ENCODE results near the gene OR6Y1.

The OR6Y1 gene

GRCh38 chr1:158554352-158554751 lies at the start of gene OR6Y1:
Gene OR6Y1 (minus strand): TSS chr1:158554405. CDS start chr1:158548105, 6,300 bp downstream.
- DNase-seq = no peak

DNA sequence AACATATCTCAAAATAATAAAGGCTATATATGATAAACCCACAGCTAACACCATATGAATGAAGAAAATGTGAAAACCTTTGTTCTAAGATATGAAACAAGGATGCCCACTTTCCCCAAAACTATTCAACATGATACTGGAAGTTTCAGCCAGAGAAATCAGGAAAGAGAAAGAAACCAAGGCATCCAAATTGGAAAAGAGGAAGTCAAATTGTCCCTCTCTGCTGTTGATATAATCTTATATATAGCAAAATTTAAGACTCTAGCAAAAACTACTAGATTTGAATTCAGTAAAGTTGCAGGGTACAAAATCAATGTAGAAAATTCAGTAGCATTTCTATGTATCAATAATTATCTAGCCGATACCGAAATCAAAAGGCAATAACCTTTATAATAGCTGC lies 46.5 kb upstream of the OR6Y1 start:
- no peak for DNase-seq

DNA sequence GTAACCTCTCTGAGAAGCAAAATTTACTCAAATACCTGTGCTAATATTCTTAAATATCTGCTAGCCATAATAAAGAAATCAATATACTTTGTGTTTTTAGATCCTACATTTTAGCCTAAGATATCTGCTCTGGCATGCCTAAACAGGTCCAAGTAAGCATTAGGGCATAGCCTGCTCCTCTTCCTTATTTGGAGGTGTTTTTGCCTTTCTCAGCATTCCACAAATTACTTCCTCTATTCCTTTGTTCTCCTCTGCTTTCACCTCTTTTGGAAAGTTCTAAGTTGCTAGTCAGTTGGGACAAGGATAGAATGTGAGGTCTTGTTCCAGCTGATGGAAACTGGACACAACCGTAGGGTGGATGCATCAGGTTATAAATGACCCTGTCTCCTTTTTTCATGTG lies 32.7 kb upstream of the OR6Y1 start:
- DNase-seq = no peak

GRCh38 chr1:158583962-158584361 lies 29.8 kb upstream of the OR6Y1 start:
- no peak for DNase-seq

DNA sequence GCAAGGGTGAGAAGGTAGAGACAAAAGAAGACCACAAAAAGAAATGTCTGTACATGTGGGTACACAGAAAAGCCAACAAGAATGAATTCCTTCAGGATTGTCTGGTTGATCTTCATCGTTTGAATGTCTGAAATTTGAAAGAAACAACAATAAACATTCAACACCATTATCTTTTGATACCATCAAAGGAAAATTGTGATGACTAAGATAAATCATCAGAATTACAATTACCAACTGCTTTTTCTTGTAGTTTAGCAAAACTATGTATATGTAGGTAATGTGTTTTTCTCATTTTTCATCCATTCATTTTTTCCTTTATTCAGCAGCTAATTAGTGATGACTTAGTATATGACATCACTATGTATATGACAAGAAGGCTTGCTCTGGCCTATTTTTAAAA lies 25.5 kb upstream of the OR6Y1 start, which contains the start of gene OR10X1:
Gene OR10X1, minus strand, starts transcription at position 167 of the 400 bp plus-strand sequence. Its CDS starts 0 bp downstream, at position 167.
- DNase-seq = no peak

DNA sequence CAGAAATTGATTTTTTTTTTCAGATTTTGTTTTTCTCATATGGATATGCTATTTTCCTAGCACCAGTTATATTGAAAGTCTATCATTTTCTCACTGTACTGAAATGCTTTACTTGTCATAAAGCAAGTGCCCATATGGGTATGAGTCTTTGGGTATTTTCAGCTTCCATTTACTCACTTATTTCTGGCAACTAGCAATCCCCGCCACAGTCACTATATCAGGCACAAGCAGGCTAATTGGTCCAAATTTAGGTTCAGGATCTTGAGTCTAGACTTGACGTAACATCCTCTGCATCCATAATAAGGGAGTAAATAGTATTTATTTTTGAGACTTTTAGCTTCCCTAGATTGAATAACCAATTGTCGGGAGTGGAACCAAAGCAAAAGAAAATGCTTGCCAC lies 23.4 kb upstream of the OR6Y1 start:
- no peak for DNase-seq

GRCh38 chr1:158572226-158572625 lies 18.0 kb upstream of the OR6Y1 start:
- no peak for DNase-seq

- DNase-seq = no peak
These were observed 16.3 kb upstream of the OR6Y1 start, which contains the start of gene OR6P1 for GRCh38 chr1:158570480-158570879. Gene OR6P1 (minus strand): TSS chr1:158570580. CDS start chr1:158563604, 6,976 bp downstream.

DNA sequence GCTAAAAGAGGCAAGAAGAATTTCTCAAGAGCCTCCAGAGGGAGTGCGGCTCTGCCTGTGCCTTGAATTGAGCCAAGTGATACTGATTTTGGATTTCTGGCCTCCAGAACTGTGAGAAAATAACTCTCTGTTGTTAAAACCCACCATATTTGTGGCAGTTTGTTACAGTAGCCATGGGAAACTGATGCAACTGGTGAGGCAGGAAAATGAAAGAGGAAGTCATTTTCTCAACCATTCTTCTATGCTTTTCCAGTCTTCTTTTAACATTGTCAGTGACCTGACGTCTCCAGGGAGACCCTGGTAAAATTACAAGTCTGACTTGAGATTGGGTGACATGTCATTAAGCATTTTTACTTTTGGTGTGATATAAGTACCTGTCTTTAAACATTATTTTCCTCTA lies 10.4 kb upstream of the OR6Y1 start:
- no peak for DNase-seq

- no peak for DNase-seq
These were observed 9.6 kb upstream of the OR6Y1 start for GRCh38 chr1:158563853-158564252.

- DNase-seq = no peak
These were observed 5.5 kb upstream of the OR6Y1 start for GRCh38 chr1:158559696-158560095.

GRCh38 chr1:158552296-158552695 lies 1.9 kb downstream of the OR6Y1 start:
- DNase-seq = no peak

- no peak for DNase-seq
These were observed 6.7 kb downstream of the OR6Y1 start for GRCh38 chr1:158547533-158547932.

DNA sequence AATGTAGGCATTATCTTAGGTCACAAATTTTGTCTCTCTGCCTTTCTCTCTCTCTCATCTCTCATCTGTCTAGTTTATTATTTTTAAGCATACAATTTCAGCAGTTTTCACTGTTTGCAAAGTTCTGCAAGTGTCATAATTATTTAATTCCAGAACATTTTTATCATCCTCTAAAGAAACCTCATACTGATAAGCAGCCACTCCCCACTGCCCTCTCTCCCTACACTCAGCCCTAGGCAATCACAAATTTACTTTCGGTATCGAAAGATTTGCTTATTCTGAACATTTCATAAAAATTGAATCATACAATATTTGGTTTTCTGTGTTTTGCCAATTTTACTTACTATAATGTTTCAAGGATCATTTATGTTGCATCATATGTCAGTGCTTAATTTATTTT lies 16.6 kb downstream of the OR6Y1 start:
- no peak for DNase-seq

DNA sequence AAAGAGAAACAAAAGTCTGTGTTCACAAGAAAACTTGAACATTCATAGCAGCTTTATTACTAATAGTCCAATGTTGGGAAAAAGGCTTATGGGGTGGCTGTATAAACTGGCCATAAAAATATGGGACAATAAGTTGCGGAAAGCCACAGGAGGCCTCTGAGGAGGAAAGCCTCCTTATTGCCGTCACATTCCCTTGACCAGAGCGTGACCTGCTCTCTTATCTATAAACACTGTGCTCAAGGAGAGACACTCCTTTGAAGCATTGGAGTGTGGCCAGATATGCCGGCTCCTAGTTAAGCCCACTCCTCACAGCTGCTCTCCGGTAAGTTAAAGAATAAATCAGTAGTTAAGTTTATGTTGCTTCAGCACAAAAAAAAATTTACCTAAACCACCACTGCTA lies 19.7 kb downstream of the OR6Y1 start:
- no peak for DNase-seq

DNA sequence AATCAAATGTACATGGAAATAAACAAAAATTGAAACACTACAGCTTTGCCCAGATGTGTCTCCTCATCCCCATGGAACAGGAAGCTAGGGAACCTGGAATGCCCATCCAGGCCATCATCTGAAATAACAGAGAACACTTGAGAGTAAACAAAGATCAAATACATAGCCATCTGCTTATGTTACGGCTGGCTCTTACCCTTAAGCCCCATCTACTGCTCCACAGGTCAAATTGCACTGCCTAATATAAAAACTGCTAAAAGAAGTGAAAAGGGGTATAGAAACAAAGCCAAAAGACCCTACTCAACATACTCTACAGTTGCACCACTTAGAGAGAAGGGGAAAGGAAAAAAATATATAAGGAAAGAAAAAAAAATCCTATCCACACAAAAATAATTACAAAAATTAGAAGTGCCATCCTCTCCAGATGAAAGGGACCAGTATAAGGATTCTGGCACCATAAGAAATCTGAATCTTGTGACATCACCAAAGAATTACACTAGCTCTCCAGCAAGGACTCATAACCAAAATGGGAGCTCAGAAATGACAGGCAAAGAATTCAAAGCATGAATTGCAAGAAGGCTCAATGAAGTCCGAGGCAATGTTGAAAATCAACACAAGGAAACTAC lies 26.9 kb downstream of the OR6Y1 start:
- no peak for DNase-seq

DNA sequence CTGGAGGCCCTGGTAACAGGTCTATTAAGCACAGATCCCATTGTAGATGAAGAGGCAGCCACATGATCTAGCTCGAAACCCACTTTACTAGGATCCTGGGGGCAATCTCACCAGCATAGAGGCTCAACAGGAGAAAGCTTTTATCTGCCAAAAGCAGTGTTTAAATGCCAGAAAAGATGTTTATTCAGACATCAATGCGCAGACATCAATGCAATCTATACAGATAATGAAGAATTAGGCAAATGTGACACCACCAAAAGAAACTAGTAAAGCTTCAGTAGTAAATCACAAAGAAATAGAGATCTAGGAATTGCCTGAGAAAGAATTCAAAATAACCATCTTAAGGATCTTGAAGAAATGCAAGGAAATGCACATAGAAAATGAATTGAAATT lies 32.5 kb downstream of the OR6Y1 start:
- no peak for DNase-seq

- DNase-seq = no peak
These were observed 33.1 kb downstream of the OR6Y1 start for GRCh38 chr1:158520955-158521665.

DNA sequence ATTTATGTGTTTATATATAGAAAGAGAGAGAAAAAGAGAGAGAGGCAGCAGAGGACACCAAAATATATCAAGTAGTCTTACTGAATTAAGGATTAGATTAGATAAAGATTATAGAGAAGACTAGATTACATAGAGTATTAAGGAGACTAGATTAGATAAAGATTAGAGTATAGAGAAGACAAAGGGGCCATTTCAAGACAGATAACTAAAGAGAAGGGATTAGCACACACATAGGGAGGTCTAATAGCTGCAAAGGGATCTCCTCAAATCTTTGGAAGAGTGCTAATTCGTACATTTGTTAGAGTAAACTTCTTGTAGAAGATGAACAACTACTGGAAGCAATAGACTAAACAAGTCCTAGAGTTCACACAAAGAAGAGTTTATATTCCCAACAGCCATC lies 34.2 kb downstream of the OR6Y1 start:
- no peak for DNase-seq

DNA sequence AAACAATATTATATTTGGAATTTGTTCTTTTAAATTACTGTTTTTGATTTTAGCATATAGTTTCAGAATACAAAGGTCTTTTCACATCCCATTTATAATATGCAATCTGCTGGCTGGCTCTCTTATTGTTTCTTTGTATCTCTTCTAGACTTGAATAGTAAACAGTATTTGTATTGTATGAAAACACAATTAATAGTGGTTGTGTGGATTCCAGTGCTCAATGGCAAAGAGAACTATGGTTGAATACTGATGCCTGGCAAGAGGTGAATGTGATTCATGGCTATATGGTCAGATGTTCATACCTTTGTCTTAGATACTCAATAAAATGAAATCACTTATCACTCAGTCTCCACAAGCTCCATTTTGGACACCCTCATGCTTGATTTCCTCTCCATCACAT lies 37.2 kb downstream of the OR6Y1 start:
- no peak for DNase-seq

DNA sequence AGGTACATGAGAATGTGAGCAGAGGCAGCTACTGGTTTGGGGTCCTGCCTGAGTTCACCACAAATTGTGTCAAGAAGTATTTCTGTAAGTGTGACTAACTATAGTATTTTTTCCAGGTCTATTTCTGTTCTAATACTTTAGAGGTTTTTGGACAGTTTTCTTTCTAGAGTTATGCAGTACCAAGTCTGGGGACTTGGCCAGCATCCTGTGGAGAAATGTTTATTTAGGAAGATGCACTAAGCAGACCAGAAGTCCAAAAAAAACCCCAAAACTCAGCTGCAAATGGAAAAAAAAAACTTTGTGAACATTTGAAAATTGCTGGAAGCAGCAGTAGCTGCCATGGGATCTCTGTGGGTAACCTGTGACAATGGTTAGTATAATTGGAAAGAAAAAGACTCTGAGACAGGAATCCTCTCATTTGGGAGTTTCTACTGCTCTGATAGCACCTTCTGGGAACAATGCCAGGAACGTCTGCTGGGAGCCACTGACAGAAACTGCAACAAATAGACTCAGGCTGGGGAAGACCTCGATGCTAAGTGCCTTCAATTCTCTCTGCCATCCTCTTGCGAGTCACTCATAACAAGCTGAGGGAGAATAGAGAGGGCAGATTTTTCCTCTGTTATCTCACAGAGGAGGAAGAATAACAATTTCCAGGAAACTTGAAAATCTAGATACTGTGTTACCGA lies 44.6 kb downstream of the OR6Y1 start:
- no peak for DNase-seq

GRCh38 chr1:158507511-158507910 lies 46.7 kb downstream of the OR6Y1 start:
- no peak for DNase-seq

GRCh38 chr1:158506369-158506987 lies 47.7 kb downstream of the OR6Y1 start:
- DNase-seq = no peak

- no peak for DNase-seq
These were observed 57.8 kb downstream of the OR6Y1 start for GRCh38 chr1:158496374-158496773.

All from activated naive CD4-positive, alpha-beta T cell (primary cell).